Loucy (cell line): ENCODE results near the gene CBX4.

Experiments
- CTCF ChIP-seq: fragments of 200-600 bp; sonication (generic); conservative IDR thresholded peaks from 2 replicates; pipeline ENCODE4 v1.5.1; 2014; ENCODE audit warnings: mild to moderate bottlenecking, antibody characterized with exemption, low read length
- EZH2phosphoT487 ChIP-seq: fragments of 200-600 bp; IDR thresholded peaks from 2 replicates; pipeline ENCODE4 v1.6.1; 2018; ENCODE audit warnings: antibody characterized with exemption, mild to moderate bottlenecking, moderate library complexity, borderline replicate concordance

DNA sequence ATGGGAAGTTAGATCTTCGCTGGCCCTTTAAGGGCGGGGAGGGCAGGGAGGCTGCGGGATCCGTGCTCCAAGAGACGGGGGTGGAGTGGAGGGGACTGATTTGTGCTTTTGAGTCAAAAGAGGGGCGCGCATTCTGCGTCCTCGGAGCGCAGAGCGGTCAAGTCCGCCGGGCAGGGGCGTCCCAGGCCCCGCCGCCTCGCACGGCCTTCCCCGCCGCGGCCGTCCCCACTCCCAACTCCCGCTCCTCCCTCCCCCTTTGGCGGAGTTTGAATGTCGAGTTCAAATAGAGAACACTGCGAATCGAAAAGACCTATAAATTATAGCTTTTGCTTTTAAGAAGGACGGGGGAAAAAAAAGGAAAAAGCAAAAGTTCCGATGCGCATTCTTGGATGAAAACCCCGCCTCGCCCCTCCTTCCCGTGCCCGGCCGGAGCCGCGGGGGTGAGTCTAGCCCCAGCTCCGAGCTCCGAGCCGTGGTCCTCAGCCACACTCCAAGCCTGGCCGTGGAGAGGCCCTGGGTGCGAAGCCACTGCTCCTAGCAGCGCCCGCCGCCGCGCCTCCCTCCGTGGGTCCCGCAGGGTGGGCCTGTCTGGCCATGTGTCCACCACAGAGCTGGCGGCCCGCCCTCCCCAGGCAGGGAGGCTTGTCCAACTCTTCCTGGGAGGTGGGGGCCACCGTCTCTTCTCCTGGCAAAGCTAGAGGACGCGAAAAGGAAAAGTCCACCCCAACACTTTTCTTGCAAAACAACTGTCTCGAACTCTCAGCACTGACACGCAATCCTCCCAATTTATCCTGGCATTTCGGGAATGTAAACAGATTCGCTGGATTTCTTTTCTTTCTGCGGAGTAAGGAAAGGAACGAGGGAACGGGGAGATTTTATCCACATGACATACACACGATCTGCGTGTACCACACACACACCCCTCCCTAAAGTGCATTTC, 46.0 kb downstream of the CBX4 start:
- no peak for TF ChIP-seq CTCF
- no peak for TF ChIP-seq EZH2phosphoT487
